ENCODE data around the gene CLNK.

GRCh38 chr4:10460313-10461047 lies 224.1 kb downstream of the CLNK start:
- TF ChIP-seq, protein P1, sequence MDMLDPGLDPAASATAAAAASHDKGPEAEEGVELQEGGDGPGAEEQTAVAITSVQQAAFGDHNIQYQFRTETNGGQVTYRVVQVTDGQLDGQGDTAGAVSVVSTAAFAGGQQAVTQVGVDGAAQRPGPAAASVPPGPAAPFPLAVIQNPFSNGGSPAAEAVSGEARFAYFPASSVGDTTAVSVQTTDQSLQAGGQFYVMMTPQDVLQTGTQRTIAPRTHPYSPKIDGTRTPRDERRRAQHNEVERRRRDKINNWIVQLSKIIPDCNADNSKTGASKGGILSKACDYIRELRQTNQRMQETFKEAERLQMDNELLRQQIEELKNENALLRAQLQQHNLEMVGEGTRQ (IDR thresholded peaks at IDR 0.05; ENCODE audit: borderline replicate concordance, low read depth, low read length) = no peak
- TF ChIP-seq GATA2 (CRISPR knock-in tag; IDR thresholded peaks at IDR 0.05) = no peak
- no peak for TF ChIP-seq CTCF (IDR thresholded peaks at IDR 0.05)
- TF ChIP-seq MAX (IDR thresholded peaks at IDR 0.05; ENCODE audit: low read depth) = no peak
- no peak for TF ChIP-seq REST (IDR thresholded peaks at IDR 0.05; ENCODE audit: low read depth, low read length)
